ENCODE results near the gene BASP1. TPM values are rescaled to one million over a fixed set of nuclear protein-coding genes. Genes with fewer than 3 reads are reported as not detected.

Gene BASP1
- total and polyA plus RNA-seq, 8 donors: 0.23 to 8.3 (median 1.8) TPM

GRCh38 chr5:17223367-17224185 lies 6.1 kb downstream of the BASP1 start:
- intact Hi-C loops (cut with DNase I): no loop called here
- peaks cover 0 to 19% (median 2%) of the 10 kb centered on the region in 4 donors for H3K27me3 ChIP-seq
- H3K9me3 ChIP-seq: no peaks in the 10 kb centered on the region
- no peaks in the 10 kb centered on the region for H3K4me1 ChIP-seq
- no peak for FAIRE-seq
- no peak for ATAC-seq
- no peak overlapping the region for H3K4me3 ChIP-seq
- TF ChIP-seq CTCF (IDR thresholded peaks at IDR 0.05): no peak
- no peak for DNase-seq
- no peak overlapping the region for H3K27ac ChIP-seq
- H3K36me3 ChIP-seq: no peaks in the 10 kb centered on the region
- WGBS, 2 donors: 80 to 83% methylated on average over 5 of the region's 5 CpGs

GRCh38 chr5:17224858-17225511 lies 7.6 kb downstream of the BASP1 start:
- 66 to 72% methylated on average over 11 of the region's 11 CpGs for WGBS, 2 donors
- no peaks in the 10 kb centered on the region for H3K4me1 ChIP-seq
- DNase-seq: no peak

GRCh38 chr5:17225520-17225919 lies 8.1 kb downstream of the BASP1 start:
- DNase-seq: no peak
- Histone ChIP-seq H3K9me3 (no peaks in the 10 kb centered on the region), H3K36me3 (no peaks in the 10 kb centered on the region), H3K4me3 (no peak overlapping the region), H3K27ac (no peak overlapping the region), H3K27me3 (peaks cover 0 to 8% (median 5%) of the 10 kb centered on the region in 4 donors), H3K4me1 (no peaks in the 10 kb centered on the region)
- no peak for TF ChIP-seq CTCF (IDR thresholded peaks at IDR 0.05)
- no peak for ATAC-seq
- WGBS, 2 donors: 67 to 87% methylated on average over 9 of the region's 9 CpGs
- intact Hi-C loops (cut with DNase I): no loop called here
- no peak for FAIRE-seq

More at GRCh38 chr5:17224858-17225511, 7.6 kb downstream of the BASP1 start:
- ATAC-seq: peak in 1 of 4 donors; percentile 46
- H3K36me3 ChIP-seq: no peaks in the 10 kb centered on the region
- H3K27me3 ChIP-seq: peaks cover 0 to 9% (median 2%) of the 10 kb centered on the region in 4 donors
- no peak for FAIRE-seq
- no peaks in the 10 kb centered on the region for H3K9me3 ChIP-seq
- no peak overlapping the region for H3K4me3 ChIP-seq
- no peak for TF ChIP-seq CTCF (IDR thresholded peaks at IDR 0.05)
- intact Hi-C loops (cut with DNase I): no loop called here
- H3K27ac ChIP-seq: no peak overlapping the region

- intact Hi-C loops (cut with DNase I): no loop called here
- no peak for DNase-seq
- Histone ChIP-seq H3K27me3 (peaks cover 0 to 8% (median 4%) of the 10 kb centered on the region in 4 donors), H3K27ac (no peak overlapping the region), H3K36me3 (no peaks in the 10 kb centered on the region), H3K4me1 (no peaks in the 10 kb centered on the region), H3K9me3 (no peaks in the 10 kb centered on the region), H3K4me3 (no peak overlapping the region)
- FAIRE-seq: no peak
- no peak for TF ChIP-seq CTCF (IDR thresholded peaks at IDR 0.05)
- ATAC-seq: no peak
- WGBS, 2 donors: 62 to 67% methylated on average over 1 of the region's 1 CpG
Observed at GRCh38 chr5:17227868-17228267, 10.4 kb downstream of the BASP1 start.
